ENCODE results near the gene NR0B1.

The NR0B1 gene, protein sequence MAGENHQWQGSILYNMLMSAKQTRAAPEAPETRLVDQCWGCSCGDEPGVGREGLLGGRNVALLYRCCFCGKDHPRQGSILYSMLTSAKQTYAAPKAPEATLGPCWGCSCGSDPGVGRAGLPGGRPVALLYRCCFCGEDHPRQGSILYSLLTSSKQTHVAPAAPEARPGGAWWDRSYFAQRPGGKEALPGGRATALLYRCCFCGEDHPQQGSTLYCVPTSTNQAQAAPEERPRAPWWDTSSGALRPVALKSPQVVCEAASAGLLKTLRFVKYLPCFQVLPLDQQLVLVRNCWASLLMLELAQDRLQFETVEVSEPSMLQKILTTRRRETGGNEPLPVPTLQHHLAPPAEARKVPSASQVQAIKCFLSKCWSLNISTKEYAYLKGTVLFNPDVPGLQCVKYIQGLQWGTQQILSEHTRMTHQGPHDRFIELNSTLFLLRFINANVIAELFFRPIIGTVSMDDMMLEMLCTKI

DNA sequence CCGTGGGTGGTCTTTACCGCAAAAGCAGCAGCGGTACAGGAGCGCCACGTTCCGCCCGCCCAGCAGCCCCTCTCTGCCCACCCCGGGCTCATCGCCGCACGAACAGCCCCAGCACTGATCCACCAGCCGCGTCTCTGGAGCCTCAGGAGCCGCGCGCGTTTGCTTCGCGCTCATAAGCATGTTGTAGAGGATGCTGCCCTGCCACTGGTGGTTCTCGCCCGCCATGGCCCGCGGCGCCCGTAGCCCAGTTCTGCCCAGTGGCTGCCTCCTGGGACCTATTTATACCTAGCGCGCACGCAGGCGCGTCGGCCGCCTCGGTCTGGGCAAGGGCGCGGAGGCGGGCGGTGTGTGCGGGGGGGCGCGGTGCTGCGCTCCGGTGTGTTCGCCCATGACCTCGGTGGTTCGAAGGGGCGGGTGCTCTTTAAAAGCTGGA is at the start of gene NR0B1:
NR0B1 (minus strand) TSS at position 252 of the 433 bp plus-strand sequence; CDS start at position 225, 27 bp downstream.
- peak within 1 kb of the TSS; percentile 15 for H3K9ac ChIP-seq (ENCODE audit: low read length)

DNA sequence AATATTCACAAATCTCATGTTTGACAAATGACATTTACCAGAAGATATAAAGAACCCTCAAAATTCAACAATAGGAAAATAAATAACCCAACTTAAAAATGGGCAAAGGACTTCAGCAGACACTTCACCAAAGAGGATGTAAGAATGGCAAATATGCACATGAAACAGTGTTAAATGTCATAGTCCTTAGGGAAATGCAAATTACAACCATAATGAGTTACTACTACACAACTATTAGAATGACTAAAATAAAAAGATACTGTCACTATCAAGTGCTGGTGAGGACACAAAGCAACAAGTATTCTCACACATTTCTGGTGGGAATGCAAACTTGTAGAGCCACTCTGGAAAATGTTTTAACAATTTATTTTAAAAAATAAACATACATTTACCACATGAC is 40.8 kb upstream of the NR0B1 start:
- H3K27ac ChIP-seq (ENCODE audit: low read depth, low read length), result no peak overlapping the region
- H3K4me1 ChIP-seq (ENCODE audit: control insufficient read depth, insufficient read depth, low read length), result no peaks in the 10 kb centered on the region
- peaks cover 7% of the 10 kb centered on the region; the same call in 1 of the 2 replicates for H3K9me3 ChIP-seq (ENCODE audit: control insufficient read depth, insufficient read depth, low read depth, low read length)
- H3K9ac ChIP-seq (ENCODE audit: low read length), result no peak overlapping the region
- H3K4me3 ChIP-seq (ENCODE audit: low read depth, low read length), result no peak overlapping the region
- H3K27me3 ChIP-seq (ENCODE audit: control insufficient read depth, insufficient read depth, low read length), result no peaks in the 10 kb centered on the region; the same call in 1 of the 2 replicates
- H3K36me3 ChIP-seq (ENCODE audit: control insufficient read depth, insufficient read depth, low read length), result no peaks in the 10 kb centered on the region

More for the DNA sequence above, at the start of gene NR0B1:
- Histone ChIP-seq H3K4me3 (ENCODE audit: low read depth, low read length) (peak within 1 kb of the TSS; percentile 62), H3K36me3 (ENCODE audit: control insufficient read depth, insufficient read depth, low read length) (no peaks in the 10 kb centered on the region), H3K27ac (ENCODE audit: low read depth, low read length) (no peak within 1 kb of the TSS), H3K27me3 (ENCODE audit: control insufficient read depth, insufficient read depth, low read length) (peaks cover 60% of the 10 kb centered on the region), H3K4me1 (ENCODE audit: control insufficient read depth, insufficient read depth, low read length) (no peaks in the 10 kb centered on the region), H3K9me3 (ENCODE audit: control insufficient read depth, insufficient read depth, low read depth, low read length) (no peaks in the 10 kb centered on the region)

- Histone ChIP-seq H3K27me3 (ENCODE audit: control insufficient read depth, insufficient read depth, low read length) (no peaks in the 10 kb centered on the region; the same call in 1 of the 2 replicates), H3K27ac (ENCODE audit: low read depth, low read length) (no peak overlapping the region), H3K4me3 (ENCODE audit: low read depth, low read length) (no peak overlapping the region), H3K9ac (ENCODE audit: low read length) (no peak overlapping the region), H3K36me3 (ENCODE audit: control insufficient read depth, insufficient read depth, low read length) (no peaks in the 10 kb centered on the region), H3K4me1 (ENCODE audit: control insufficient read depth, insufficient read depth, low read length) (no peaks in the 10 kb centered on the region), H3K9me3 (ENCODE audit: control insufficient read depth, insufficient read depth, low read depth, low read length) (no peaks in the 10 kb centered on the region)
Observed at GRCh38 chrX:30343206-30343605, 34.0 kb upstream of the NR0B1 start.

- H3K27me3 ChIP-seq (ENCODE audit: control insufficient read depth, insufficient read depth, low read length), result no peaks in the 10 kb centered on the region; the same call in 1 of the 2 replicates
- no peak overlapping the region for H3K9ac ChIP-seq (ENCODE audit: low read length)
- H3K4me3 ChIP-seq (ENCODE audit: low read depth, low read length), result no peak overlapping the region
- H3K9me3 ChIP-seq (ENCODE audit: control insufficient read depth, insufficient read depth, low read depth, low read length), result no peaks in the 10 kb centered on the region
- no peaks in the 10 kb centered on the region for H3K4me1 ChIP-seq (ENCODE audit: control insufficient read depth, insufficient read depth, low read length)
- no peak overlapping the region for H3K27ac ChIP-seq (ENCODE audit: low read depth, low read length)
- no peaks in the 10 kb centered on the region for H3K36me3 ChIP-seq (ENCODE audit: control insufficient read depth, insufficient read depth, low read length)
Observed at GRCh38 chrX:30340753-30341152, 31.6 kb upstream of the NR0B1 start.

- no peaks in the 10 kb centered on the region for H3K27me3 ChIP-seq (ENCODE audit: control insufficient read depth, insufficient read depth, low read length)
- no peak overlapping the region for H3K4me3 ChIP-seq (ENCODE audit: low read depth, low read length)
- H3K9me3 ChIP-seq (ENCODE audit: control insufficient read depth, insufficient read depth, low read depth, low read length), result no peaks in the 10 kb centered on the region
- H3K36me3 ChIP-seq (ENCODE audit: control insufficient read depth, insufficient read depth, low read length), result no peaks in the 10 kb centered on the region
- H3K9ac ChIP-seq (ENCODE audit: low read length), result no peak overlapping the region
- H3K4me1 ChIP-seq (ENCODE audit: control insufficient read depth, insufficient read depth, low read length), result no peaks in the 10 kb centered on the region
- H3K27ac ChIP-seq (ENCODE audit: low read depth, low read length), result no peak overlapping the region
Observed at GRCh38 chrX:30327762-30328161, 18.6 kb upstream of the NR0B1 start.

GRCh38 chrX:30317308-30317707 is 8.1 kb upstream of the NR0B1 start:
- Histone ChIP-seq H3K9me3 (ENCODE audit: control insufficient read depth, insufficient read depth, low read depth, low read length) (no peaks in the 10 kb centered on the region), H3K27me3 (ENCODE audit: control insufficient read depth, insufficient read depth, low read length) (peaks cover 4% of the 10 kb centered on the region; the same call in 1 of the 2 replicates), H3K36me3 (ENCODE audit: control insufficient read depth, insufficient read depth, low read length) (no peaks in the 10 kb centered on the region), H3K4me1 (ENCODE audit: control insufficient read depth, insufficient read depth, low read length) (no peaks in the 10 kb centered on the region), H3K9ac (ENCODE audit: low read length) (no peak overlapping the region), H3K27ac (ENCODE audit: low read depth, low read length) (no peak overlapping the region), H3K4me3 (ENCODE audit: low read depth, low read length) (no peak overlapping the region)

DNA sequence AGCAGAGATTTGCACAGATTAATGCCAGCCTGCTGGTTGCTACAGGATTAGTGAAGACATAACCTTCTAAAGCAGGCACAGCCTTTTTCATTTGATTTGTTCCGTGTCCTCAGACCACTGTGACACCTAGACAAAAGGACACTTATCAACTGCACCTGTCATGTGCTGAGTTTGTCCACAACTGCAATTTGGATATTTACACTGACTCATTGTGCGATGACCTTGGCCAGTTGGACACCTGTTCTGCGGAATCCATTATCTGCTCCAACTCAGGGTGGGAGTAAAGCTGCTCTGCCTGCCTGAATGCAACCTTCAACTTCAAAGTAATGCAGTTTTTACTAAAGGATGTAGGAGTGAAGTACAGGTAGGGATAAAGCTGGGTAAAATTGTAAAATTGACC is 4.1 kb upstream of the NR0B1 start:
- H3K27ac ChIP-seq (ENCODE audit: low read depth, low read length), result no peak overlapping the region
- H3K9ac ChIP-seq (ENCODE audit: low read length), result no peak overlapping the region
- H3K9me3 ChIP-seq (ENCODE audit: control insufficient read depth, insufficient read depth, low read depth, low read length), result no peaks in the 10 kb centered on the region
- peaks cover 34% of the 10 kb centered on the region for H3K27me3 ChIP-seq (ENCODE audit: control insufficient read depth, insufficient read depth, low read length)
- no peaks in the 10 kb centered on the region for H3K36me3 ChIP-seq (ENCODE audit: control insufficient read depth, insufficient read depth, low read length)
- no peak overlapping the region for H3K4me3 ChIP-seq (ENCODE audit: low read depth, low read length)
- H3K4me1 ChIP-seq (ENCODE audit: control insufficient read depth, insufficient read depth, low read length), result no peaks in the 10 kb centered on the region

DNA sequence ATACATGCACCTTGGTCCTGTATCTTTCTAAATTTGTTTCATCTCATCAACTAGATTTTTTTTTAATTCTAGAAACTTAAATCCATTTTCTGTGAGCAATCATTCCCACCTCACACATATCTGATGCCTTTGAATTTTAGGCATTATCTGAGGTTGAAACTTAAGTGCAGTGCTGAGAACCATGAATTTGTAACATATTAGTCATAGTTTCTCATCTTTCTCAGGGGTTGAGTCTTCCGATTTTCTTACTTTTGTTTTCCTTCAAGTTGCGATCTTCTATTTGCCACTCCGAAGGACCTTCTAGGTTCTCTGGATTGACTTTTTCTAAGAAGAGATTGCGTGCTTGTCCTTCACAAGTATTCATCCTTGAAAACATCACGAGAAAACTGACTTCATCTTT is 3.7 kb upstream of the NR0B1 start:
- no peaks in the 10 kb centered on the region for H3K4me1 ChIP-seq (ENCODE audit: control insufficient read depth, insufficient read depth, low read length)
- no peaks in the 10 kb centered on the region for H3K9me3 ChIP-seq (ENCODE audit: control insufficient read depth, insufficient read depth, low read depth, low read length)

DNA sequence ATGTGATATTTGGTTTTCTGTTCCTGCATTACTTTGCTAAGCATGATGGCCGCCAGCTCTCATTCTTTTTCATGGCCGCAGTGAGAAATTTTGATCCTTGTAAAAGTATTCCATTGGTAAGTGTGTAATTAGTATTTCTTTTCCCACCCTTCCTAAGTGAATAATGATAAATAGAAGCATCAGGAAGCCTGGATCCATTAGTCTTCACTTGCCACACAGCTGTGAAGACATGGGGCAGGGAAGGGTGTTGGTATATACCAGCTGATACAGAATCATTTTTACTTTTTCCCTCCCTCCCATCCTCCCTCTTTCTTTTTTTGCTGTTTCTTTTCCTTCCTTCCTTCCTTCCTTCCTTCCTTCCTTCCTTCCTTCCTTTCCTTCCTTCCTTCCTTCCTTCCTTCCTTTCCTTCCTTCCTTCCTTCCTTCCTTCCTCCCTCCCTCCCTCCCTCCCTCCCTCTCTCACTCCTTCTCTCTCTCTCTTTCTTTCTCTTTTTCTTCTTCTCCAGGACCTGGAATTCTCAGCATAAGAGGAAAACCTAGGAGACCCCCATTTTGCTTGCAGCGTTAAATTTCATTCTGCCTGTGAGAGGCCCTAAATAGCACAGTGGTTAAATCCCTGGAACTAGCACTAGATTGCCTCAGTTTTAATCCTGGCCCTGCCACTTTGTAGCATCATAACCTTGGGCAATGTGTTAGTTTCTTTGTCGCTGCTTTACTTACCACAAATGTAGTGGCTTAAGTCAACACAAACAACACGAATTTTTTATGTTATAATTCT is 1.4 kb upstream of the NR0B1 start:
- Histone ChIP-seq H3K27me3 (ENCODE audit: control insufficient read depth, insufficient read depth, low read length) (peaks cover 60% of the 10 kb centered on the region), H3K9ac (ENCODE audit: low read length) (no peak overlapping the region), H3K4me3 (ENCODE audit: low read depth, low read length) (no peak overlapping the region), H3K9me3 (ENCODE audit: control insufficient read depth, insufficient read depth, low read depth, low read length) (no peaks in the 10 kb centered on the region), H3K36me3 (ENCODE audit: control insufficient read depth, insufficient read depth, low read length) (no peaks in the 10 kb centered on the region), H3K4me1 (ENCODE audit: control insufficient read depth, insufficient read depth, low read length) (no peaks in the 10 kb centered on the region), H3K27ac (ENCODE audit: low read depth, low read length) (no peak overlapping the region)

More for the DNA sequence above, 3.7 kb upstream of the NR0B1 start:
- Histone ChIP-seq H3K9ac (ENCODE audit: low read length) (no peak overlapping the region), H3K4me3 (ENCODE audit: low read depth, low read length) (no peak overlapping the region), H3K27ac (ENCODE audit: low read depth, low read length) (no peak overlapping the region), H3K27me3 (ENCODE audit: control insufficient read depth, insufficient read depth, low read length) (peaks cover 39% of the 10 kb centered on the region), H3K36me3 (ENCODE audit: control insufficient read depth, insufficient read depth, low read length) (no peaks in the 10 kb centered on the region)

- no peaks in the 10 kb centered on the region for H3K36me3 ChIP-seq (ENCODE audit: control insufficient read depth, insufficient read depth, low read length)
- no peaks in the 10 kb centered on the region for H3K9me3 ChIP-seq (ENCODE audit: control insufficient read depth, insufficient read depth, low read depth, low read length)
- H3K4me1 ChIP-seq (ENCODE audit: control insufficient read depth, insufficient read depth, low read length), result no peaks in the 10 kb centered on the region
- H3K27me3 ChIP-seq (ENCODE audit: control insufficient read depth, insufficient read depth, low read length), result peaks cover 60% of the 10 kb centered on the region
- H3K4me3 ChIP-seq (ENCODE audit: low read depth, low read length), result peak overlapping the region; percentile 62
- no peak overlapping the region for H3K27ac ChIP-seq (ENCODE audit: low read depth, low read length)
- peak overlapping the region; percentile 15 for H3K9ac ChIP-seq (ENCODE audit: low read length)
Observed at GRCh38 chrX:30308263-30309138, 689 bp downstream of the NR0B1 start.
